Epithelial cell of esophagus (primary cell): Measurements from ENCODE around the gene ZNF142.
"Not testable (repeated sequence)": the region's sequence is repeated elsewhere in the genome, so short reads cannot be mapped to it uniquely, and the experiment has no call there.

ENCODE experiments used
- DNase-seq: peaks from one replicate; pipeline ENCODE4 v3.0.0; 2010; ENCODE audit warnings: low read depth
- H3K4me3 ChIP-seq: 2 replicates; pipeline ENCODE4 v1.5.1; 2011; ENCODE audit warnings: mild to moderate bottlenecking, low read length, control low read depth
- TF ChIP-seq, protein P1 (sequence below): IDR thresholded peaks from 2 replicates; pipeline ENCODE4 v1.5.1; 2011; ENCODE audit warnings: low read depth, mild to moderate bottlenecking, low read length, control low read depth, inconsistent platforms; ENCODE audit not compliant: insufficient read depth; ENCODE audit errors: missing control alignments

The ZNF142 gene

GRCh38 chr2:218694405-218695145 lies 35.2 kb upstream of the ZNF142 start:
- no peak overlapping the region for H3K4me3 ChIP-seq
- TF ChIP-seq, protein P1, sequence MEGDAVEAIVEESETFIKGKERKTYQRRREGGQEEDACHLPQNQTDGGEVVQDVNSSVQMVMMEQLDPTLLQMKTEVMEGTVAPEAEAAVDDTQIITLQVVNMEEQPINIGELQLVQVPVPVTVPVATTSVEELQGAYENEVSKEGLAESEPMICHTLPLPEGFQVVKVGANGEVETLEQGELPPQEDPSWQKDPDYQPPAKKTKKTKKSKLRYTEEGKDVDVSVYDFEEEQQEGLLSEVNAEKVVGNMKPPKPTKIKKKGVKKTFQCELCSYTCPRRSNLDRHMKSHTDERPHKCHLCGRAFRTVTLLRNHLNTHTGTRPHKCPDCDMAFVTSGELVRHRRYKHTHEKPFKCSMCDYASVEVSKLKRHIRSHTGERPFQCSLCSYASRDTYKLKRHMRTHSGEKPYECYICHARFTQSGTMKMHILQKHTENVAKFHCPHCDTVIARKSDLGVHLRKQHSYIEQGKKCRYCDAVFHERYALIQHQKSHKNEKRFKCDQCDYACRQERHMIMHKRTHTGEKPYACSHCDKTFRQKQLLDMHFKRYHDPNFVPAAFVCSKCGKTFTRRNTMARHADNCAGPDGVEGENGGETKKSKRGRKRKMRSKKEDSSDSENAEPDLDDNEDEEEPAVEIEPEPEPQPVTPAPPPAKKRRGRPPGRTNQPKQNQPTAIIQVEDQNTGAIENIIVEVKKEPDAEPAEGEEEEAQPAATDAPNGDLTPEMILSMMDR, result no peak
- DNase-seq, result no peak

- DNase-seq, result no peak
- TF ChIP-seq, protein P1, result no peak
- no peak overlapping the region for H3K4me3 ChIP-seq
Measured at GRCh38 chr2:218691234-218691633, 31.8 kb upstream of the ZNF142 start.

- TF ChIP-seq, protein P1, result peak; percentile 96
- peak; percentile 84 for DNase-seq
- not testable (repeated sequence) for H3K4me3 ChIP-seq
Measured at GRCh38 chr2:218687400-218688060, 28.1 kb upstream of the ZNF142 start.

GRCh38 chr2:218680061-218680460 lies 20.6 kb upstream of the ZNF142 start:
- DNase-seq, result no peak
- TF ChIP-seq, protein P1, result no peak
- no peak overlapping the region for H3K4me3 ChIP-seq

DNA sequence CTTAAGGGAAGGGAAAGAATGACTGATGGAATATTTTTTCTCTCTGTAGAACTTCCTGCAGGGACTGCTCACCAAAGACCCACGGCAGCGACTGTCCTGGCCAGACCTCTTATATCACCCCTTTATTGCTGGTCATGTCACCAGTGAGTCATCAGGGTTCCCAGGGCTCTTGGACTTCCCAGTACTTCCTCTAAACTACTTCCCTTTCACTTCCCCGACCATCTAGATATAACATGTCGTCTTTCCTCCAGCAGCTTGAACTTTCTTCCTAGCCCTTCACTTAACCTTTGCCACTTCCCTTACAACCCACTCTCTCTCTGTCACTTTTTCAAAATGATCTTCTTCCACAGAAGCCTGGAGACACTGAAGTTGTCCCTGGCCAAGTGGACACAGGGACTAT lies 19.7 kb upstream of the ZNF142 start:
- DNase-seq, result no peak
- H3K4me3 ChIP-seq, result no peak overlapping the region
- TF ChIP-seq, protein P1, result no peak

- TF ChIP-seq, protein P1, result no peak
- H3K4me3 ChIP-seq, result peak within 1 kb of the TSS; percentile 95
- peak; percentile 80 for DNase-seq
Measured at GRCh38 chr2:218671654-218672566, 12.5 kb upstream of the ZNF142 start, which contains the start of the genes RNF25 and STK36. TSS of gene RNF25 (minus strand) at chr2:218672002. CDS start at chr2:218671970, 32 bp downstream. TSS of gene STK36 (plus strand) at chr2:218672086. CDS start at chr2:218672830, 744 bp downstream.
